ENCODE data around the gene HORMAD2. TPM values are rescaled to one million over a fixed set of nuclear protein-coding genes. Genes with fewer than 3 reads are reported as not detected.

The HORMAD2 gene
- total RNA-seq, 4 donors from 2014 or later = not detected

DNA sequence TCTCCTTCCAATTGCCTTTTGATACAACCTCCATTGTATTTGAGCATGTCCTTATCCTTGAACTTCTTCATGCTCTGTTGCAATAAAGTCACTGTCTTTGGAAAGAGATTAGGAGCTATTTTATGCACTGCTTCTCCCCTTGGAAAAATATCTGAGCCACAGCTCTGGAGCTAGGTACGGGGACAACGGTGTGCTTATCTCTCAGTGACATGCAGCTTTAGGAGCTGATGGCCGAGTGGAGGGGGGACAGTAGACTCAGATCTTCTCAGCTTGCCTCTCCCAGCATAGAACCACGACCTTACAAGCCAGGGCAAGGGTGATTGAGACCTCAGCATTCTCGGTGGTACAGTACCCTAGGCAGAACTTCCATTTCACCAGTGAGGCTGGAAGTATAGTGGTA is 64.1 kb downstream of the HORMAD2 start:
- DNase-seq (ENCODE audit: low spot score in 2 of 2) = no peak
- no peaks in the 10 kb centered on the region for H3K36me3 ChIP-seq
- H3K4me1 ChIP-seq = no peaks in the 10 kb centered on the region
- H3K9me3 ChIP-seq = peaks cover 0 to 17% (median 0%) of the 10 kb centered on the region in 4 donors
- TF ChIP-seq CTCF (IDR thresholded peaks at IDR 0.05) = no peak
- TF ChIP-seq POLR2A (IDR thresholded peaks at IDR 0.05) = no peak
- no peak for TF ChIP-seq EP300 (IDR thresholded peaks at IDR 0.05)
- no peak overlapping the region for H3K4me3 ChIP-seq
- H3K27ac ChIP-seq = no peak overlapping the region
- WGBS, 2 donors = 83 to 93% methylated on average over 5 of the region's 5 CpGs
- H3K27me3 ChIP-seq = peaks cover 0 to 11% of the 10 kb centered on the region in 2 donors

DNA sequence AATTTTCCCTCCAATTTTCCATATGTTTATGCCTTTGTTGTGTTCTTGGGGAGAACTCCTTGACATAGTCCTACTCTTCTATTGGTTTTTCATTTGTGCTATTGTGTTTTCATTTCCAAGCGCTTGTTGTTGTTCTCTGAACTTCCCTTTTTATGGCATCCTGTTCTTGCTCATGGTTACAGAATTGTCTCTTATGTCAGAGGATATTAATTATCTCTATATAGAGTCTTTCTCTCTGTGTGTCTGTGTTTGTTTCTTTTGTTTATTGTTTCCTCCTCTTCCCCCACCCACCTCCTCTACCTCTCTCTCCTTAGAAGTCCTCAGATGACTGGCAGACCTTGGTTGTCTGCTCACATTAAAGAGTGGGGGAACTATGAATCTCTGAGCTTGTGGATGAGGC is 69.9 kb downstream of the HORMAD2 start:
- 52 to 54% methylated on average over 1 of the region's 1 CpG for WGBS, 2 donors
- TF ChIP-seq CTCF (IDR thresholded peaks at IDR 0.05) (no peak), EP300 (IDR thresholded peaks at IDR 0.05) (no peak), POLR2A (IDR thresholded peaks at IDR 0.05) (no peak)
- H3K27ac ChIP-seq = no peak overlapping the region
- DNase-seq (ENCODE audit: low spot score in 2 of 2) = no peak
- peaks cover 0 to 6% (median 0%) of the 10 kb centered on the region in 4 donors for H3K9me3 ChIP-seq
- peaks cover 0 to 9% of the 10 kb centered on the region in 2 donors for H3K27me3 ChIP-seq
- no peaks in the 10 kb centered on the region for H3K36me3 ChIP-seq
- H3K4me1 ChIP-seq = no peaks in the 10 kb centered on the region
- no peak overlapping the region for H3K4me3 ChIP-seq

GRCh38 chr22:30158277-30158676 is 78.0 kb downstream of the HORMAD2 start:
- no peaks in the 10 kb centered on the region for H3K36me3 ChIP-seq
- no peaks in the 10 kb centered on the region for H3K9me3 ChIP-seq
- H3K4me1 ChIP-seq = peaks cover 0 to 8% (median 0%) of the 10 kb centered on the region in 4 donors
- no peaks in the 10 kb centered on the region for H3K27me3 ChIP-seq
- no peak for DNase-seq (ENCODE audit: low spot score in 2 of 2)
- no peak overlapping the region for H3K4me3 ChIP-seq
- no peak overlapping the region for H3K27ac ChIP-seq
- WGBS, 2 donors = 40 to 70% methylated on average over 1 of the region's 1 CpG
- TF ChIP-seq CTCF (IDR thresholded peaks at IDR 0.05) (no peak), EP300 (IDR thresholded peaks at IDR 0.05) (no peak), POLR2A (IDR thresholded peaks at IDR 0.05) (no peak)

DNA sequence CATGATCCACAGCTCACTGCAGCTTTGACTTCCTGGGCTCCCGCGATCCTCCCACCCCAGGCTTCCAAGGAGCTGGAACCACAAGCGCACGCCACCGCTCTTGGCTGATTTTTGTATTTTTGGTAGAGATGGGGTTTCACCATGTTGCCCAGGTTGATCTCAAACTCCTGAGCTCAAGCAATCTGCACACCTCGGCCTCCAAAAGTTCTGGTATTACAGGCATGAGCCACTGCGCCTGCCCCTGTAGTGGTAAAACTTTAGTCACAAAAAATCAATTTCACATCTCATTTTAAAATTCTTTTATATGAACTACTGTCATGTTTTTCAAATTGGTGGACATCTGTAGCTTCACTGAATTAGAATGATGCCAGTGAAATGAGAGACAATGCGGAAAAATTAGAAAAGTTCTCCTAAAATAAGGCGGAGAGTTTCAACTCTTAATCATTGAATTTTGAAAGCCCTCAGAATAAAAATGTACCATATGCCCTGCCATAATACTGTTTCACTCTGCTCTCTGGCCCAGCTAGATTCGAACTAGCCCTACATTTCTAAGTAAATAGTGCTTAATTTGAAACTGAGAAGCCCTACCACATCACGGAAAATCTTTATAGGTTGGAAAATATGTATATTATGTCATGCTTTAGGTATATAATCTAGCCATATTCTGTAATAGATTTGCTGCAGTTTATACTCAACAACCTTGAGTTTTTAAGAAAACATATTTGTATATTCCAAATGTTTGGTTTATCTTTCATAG is 78.7 kb downstream of the HORMAD2 start:
- peaks cover 0 to 8% (median 0%) of the 10 kb centered on the region in 4 donors for H3K4me1 ChIP-seq
- TF ChIP-seq CTCF (IDR thresholded peaks at IDR 0.05) (no peak), POLR2A (IDR thresholded peaks at IDR 0.05) (no peak), EP300 (IDR thresholded peaks at IDR 0.05) (no peak)
- H3K4me3 ChIP-seq = no peak overlapping the region
- H3K36me3 ChIP-seq = no peaks in the 10 kb centered on the region
- H3K9me3 ChIP-seq = no peaks in the 10 kb centered on the region
- no peaks in the 10 kb centered on the region for H3K27me3 ChIP-seq
- WGBS, 2 donors = 91 to 92% methylated on average over 11 of the region's 11 CpGs
- no peak for DNase-seq (ENCODE audit: low spot score in 2 of 2)
- H3K27ac ChIP-seq = no peak overlapping the region

DNA sequence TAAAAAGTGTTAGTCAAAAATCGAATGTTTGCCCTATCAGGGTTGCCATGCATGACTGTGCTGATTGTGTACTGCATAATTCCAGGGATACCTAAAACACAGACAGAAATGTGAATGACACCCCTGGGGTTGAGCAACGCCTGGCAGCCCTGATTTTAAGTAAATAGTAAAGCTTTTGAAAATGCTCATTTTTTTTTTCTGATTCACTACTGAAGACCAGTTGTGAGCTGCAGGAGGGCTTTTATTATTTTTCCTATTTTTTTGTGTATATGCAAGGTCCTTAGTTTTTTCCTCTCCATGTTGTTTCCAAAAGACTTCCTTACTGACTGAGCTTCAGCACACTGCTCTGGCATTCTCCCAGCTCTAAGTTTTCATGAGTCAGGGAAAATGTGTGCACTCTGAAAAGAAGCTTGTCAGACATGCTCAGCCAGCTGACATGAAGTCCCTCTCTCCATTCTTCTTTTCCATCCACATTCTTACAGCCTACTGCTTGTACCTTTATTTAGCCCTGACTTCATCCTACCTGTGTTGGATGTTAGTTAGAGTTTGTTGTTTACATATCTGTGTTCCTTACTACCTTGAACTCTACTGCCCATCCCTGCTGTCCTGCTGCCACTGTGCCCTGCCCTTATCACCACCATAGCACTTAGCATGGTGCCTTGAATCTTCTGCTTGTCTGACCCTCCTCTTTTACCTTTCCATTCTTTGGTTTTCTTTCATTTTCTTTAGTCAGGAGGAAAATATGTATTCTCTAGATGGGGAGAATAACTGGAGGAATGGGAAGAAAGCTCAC is 79.5 kb downstream of the HORMAD2 start:
- no peaks in the 10 kb centered on the region for H3K9me3 ChIP-seq
- no peaks in the 10 kb centered on the region for H3K27me3 ChIP-seq
- WGBS, 2 donors = 45 to 48% methylated on average over 2 of the region's 2 CpGs
- H3K27ac ChIP-seq = no peak overlapping the region
- no peak overlapping the region for H3K4me3 ChIP-seq
- peak in 1 of 2 donors; percentile 36 for DNase-seq (ENCODE audit: low spot score in 2 of 2)
- TF ChIP-seq EP300 (IDR thresholded peaks at IDR 0.05) (no peak), CTCF (IDR thresholded peaks at IDR 0.05) (no peak), POLR2A (IDR thresholded peaks at IDR 0.05) (no peak)
- no peaks in the 10 kb centered on the region for H3K36me3 ChIP-seq
- H3K4me1 ChIP-seq = peaks cover 0 to 8% (median 0%) of the 10 kb centered on the region in 4 donors

Data from tibial nerve (tissue), 4 donors.